GM12872 (cell line): Measurements from ENCODE around the gene FBXL15.

Experiments
- CTCF ChIP-seq: IDR thresholded peaks from 3 replicates; pipeline ENCODE4 v1.5.1; 2011; ENCODE audit warnings: low read depth, mild to moderate bottlenecking, low read length, moderate library complexity; ENCODE audit not compliant: insufficient read depth

The FBXL15 gene, protein sequence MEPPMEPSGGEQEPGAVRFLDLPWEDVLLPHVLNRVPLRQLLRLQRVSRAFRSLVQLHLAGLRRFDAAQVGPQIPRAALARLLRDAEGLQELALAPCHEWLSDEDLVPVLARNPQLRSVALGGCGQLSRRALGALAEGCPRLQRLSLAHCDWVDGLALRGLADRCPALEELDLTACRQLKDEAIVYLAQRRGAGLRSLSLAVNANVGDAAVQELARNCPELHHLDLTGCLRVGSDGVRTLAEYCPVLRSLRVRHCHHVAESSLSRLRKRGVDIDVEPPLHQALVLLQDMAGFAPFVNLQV

GRCh38 chr10:102420714-102421506 lies at the start of gene FBXL15:
FBXL15 (plus strand) TSS chr10:102420836; CDS start chr10:102421130, 294 bp downstream.
- no peak for TF ChIP-seq CTCF

DNA sequence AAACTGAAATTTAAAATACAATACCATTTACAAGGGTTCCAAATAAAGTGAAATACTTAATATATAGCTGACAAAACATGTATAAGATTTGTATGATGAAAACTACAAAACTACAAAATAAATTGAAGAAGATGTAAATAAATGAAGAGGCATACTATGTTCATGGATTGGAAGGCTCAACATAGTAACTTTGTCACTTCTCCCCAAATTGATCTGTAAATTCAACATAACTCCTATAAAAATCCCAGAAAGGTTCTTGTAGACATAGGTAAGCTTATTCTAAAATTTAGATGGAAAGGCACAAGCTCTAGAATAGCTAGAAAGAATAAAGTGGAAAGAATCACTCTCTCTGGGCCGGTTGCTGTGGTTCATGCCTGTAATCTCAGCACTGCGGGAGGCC lies 49.3 kb upstream of the FBXL15 start:
- no peak for TF ChIP-seq CTCF

DNA sequence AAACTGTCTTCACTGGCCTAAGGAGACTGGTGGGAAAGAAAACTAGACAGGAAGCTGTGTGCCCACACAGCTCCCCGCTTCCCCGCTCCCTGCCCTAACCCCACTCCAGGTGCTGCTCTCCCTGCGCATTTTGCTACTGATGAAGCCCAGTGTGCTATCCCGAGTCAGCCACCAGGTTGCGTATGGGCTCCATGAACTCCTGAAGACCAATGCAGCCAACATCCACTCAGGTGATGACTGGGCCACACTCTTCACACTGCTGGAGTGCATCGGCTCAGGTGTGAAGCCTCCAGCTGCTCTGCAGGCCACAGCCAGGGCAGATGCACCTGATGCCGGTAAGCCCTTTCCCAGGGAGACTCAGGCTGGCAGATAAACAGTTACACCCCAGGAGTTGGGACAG lies 45.4 kb upstream of the FBXL15 start:
- no peak for TF ChIP-seq CTCF

DNA sequence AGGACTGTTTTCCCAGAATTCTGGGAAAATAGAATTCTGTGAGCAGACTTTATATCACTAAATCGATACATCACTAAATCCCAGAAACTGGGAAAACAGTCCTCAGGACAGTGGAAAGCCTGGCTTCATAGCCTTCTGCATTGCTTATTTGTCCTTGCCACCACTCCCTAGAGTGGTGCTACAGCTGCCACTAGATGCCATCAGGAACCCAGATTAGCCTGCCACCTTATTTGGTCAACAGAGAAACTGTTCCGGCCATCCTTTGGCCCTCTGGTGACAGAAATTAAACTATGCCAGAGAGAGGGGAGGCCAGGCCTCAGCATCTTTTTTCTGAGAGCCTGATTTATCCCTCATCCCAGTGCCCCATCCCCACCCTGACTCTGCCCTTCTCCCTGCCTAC lies 44.8 kb upstream of the FBXL15 start:
- TF ChIP-seq CTCF = no peak

- TF ChIP-seq CTCF = no peak
These were observed 43.7 kb upstream of the FBXL15 start for GRCh38 chr10:102376901-102377300.

GRCh38 chr10:102379383-102379782 lies 41.3 kb upstream of the FBXL15 start:
- no peak for TF ChIP-seq CTCF

DNA sequence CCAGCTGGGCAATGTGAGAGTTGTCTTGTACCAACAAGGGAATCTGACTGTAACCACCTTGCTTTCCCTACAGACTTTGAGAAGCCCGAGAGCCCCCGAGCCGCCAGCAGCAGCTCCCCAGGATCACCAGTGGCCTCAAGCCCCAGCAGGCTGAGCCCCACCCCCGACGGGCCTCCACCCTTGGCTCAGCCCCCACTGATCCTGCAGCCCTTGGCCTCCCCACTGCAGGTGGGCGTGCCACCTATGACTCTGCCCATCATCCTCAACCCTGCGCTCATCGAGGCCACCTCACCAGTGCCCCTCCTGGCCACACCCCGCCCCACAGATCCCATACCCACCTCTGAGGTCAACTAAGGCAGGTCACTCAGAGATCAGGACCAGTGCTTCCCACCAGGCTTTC lies 38.7 kb upstream of the FBXL15 start:
- TF ChIP-seq CTCF = no peak
